ENCODE measurements around the gene MTCH1. TPM values are rescaled to one million over a fixed set of nuclear protein-coding genes. Genes with fewer than 3 reads are reported as not detected.
A peak's percentile ranks its signal among the peaks of the same experiment; 100 is the strongest.

MTCH1 gene
- total and polyA plus RNA-seq, 9 of the 15 experiments (the other 6 are each of a cell fraction or from before 2014, with no cell fraction given), result 7.9 to 161 (median 118) TPM

DNA sequence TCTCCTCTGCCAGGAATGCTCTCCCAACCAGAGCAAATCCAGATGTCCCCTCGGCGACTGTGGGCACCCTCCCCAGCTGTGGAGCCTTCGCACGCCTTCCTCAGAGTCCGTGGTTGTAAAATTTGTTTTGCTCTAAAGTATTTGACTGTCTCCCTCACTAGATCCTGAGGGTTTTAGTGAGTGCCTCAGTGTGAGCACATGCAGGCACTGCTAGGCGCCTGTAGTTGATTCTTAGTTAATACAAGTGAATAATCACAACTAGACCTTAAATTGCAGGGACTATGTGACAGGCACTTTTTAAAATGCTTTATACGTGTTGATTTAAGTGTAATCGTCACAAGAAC, 680 bp upstream of the MTCH1 start:
- in situ Hi-C loops (cut with MboI) (no loop called here), intact Hi-C loops (cut with micrococcal nuclease) (loop anchor here (5.0 kb wide), 1 partner anchor 99 kb away; the partner anchor contains the start of gene C6orf89)
- H3K27ac ChIP-seq (ENCODE audit: extremely low read depth, low read depth, low read length), result peak overlapping the region; percentile 84
- ChIA-PET POLR2A (interaction anchor here (0.6 to 2.5 kb wide), 13 partner anchors 9 to 564 kb away, joined by 3 to 6 read pairs (median 3); partner anchors contain the start of genes PI16 and PPIL1), CTCF (ENCODE audit: low intra/inter-chr PET ratio) (no interaction called here)
- H3K4me3 ChIP-seq, result peak overlapping the region; percentile 95
- H3K79me2 ChIP-seq (ENCODE audit: control insufficient read depth, insufficient read depth, low read length), result peaks cover 51% of the 10 kb centered on the region
- H2AFZ ChIP-seq (ENCODE audit: low read depth, low read length), result peak overlapping the region; percentile 86
- H4K20me1 ChIP-seq (replicated peaks; ENCODE audit: control insufficient read depth, insufficient read depth, low read length), result peaks cover 23% of the 10 kb centered on the region
- peak in 1 of 4 experiments; percentile 37 for DNase-seq (ENCODE audit: extremely low read depth in 1 of 4, low spot score in 3 of 4)
- H3K9me1 ChIP-seq (ENCODE audit: control insufficient read depth, insufficient read depth, low read length), result peaks cover 7% of the 10 kb centered on the region
- ATAC-seq, result peak; percentile 32
- peaks cover 0 to 2% of the 10 kb centered on the region in 2 experiments; a peak in 2 of 5 replicates for H3K27me3 ChIP-seq (ENCODE audit: control insufficient read depth in 2 of 2, insufficient read depth in 2 of 2, low read length in 2 of 2)
- H3K9me3 ChIP-seq (replicated peaks; ENCODE audit: control insufficient read depth, insufficient read depth, low read depth, low read length), result no peaks in the 10 kb centered on the region; the same call in 1 of the 2 replicates
- peak overlapping the region; percentile 84 to 99 for H3K9ac ChIP-seq (ENCODE audit: insufficient read depth in 1 of 2, low read depth in 2 of 2, low read length in 2 of 2)
- H3K36me3 ChIP-seq (ENCODE audit: control insufficient read depth, insufficient read depth, low read length), result peaks cover 23% of the 10 kb centered on the region
- 2% methylated on average over 8 of the region's 8 CpGs for WGBS (ENCODE audit: insufficient coverage, low coverage, missing lambda C conversion rate)
- peaks cover 25 to 26% of the 10 kb centered on the region in 2 experiments for H3K4me1 ChIP-seq (replicated peaks in 1 of 2; ENCODE audit: control insufficient read depth in 2 of 2, insufficient read depth in 2 of 2, low read length in 2 of 2)
- BruUV-seq (replicated peaks), result no TSS peak
- peak; percentile 71 for FAIRE-seq
- H3K4me2 ChIP-seq (ENCODE audit: insufficient read depth, low read length), result peak overlapping the region; percentile 94
- TF ChIP-seq TARDBP (IDR thresholded peaks at IDR 0.05), result 0 out of 2 replicates have a peak, but pooled peaks have one; percentile 18
- 0 out of 2 replicates have a peak, but pooled peaks have one; percentile 17 for TF ChIP-seq ZNF586 (CRISPR knock-in tag; conservative IDR thresholded peaks at IDR 0.05)
- TF ChIP-seq, protein P1, sequence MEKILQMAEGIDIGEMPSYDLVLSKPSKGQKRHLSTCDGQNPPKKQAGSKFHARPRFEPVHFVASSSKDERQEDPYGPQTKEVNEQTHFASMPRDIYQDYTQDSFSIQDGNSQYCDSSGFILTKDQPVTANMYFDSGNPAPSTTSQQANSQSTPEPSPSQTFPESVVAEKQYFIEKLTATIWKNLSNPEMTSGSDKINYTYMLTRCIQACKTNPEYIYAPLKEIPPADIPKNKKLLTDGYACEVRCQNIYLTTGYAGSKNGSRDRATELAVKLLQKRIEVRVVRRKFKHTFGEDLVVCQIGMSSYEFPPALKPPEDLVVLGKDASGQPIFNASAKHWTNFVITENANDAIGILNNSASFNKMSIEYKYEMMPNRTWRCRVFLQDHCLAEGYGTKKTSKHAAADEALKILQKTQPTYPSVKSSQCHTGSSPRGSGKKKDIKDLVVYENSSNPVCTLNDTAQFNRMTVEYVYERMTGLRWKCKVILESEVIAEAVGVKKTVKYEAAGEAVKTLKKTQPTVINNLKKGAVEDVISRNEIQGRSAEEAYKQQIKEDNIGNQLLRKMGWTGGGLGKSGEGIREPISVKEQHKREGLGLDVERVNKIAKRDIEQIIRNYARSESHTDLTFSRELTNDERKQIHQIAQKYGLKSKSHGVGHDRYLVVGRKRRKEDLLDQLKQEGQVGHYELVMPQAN (IDR thresholded peaks at IDR 0.05; ENCODE audit: borderline replicate concordance), result peak; percentile 27; the same call in 1 of the 2 replicates
- TF ChIP-seq LCOR (CRISPR knock-in tag; IDR thresholded peaks at IDR 0.05), result 0 out of 2 replicates have a peak, but pooled peaks have one; percentile 51
- TF ChIP-seq NBN (IDR thresholded peaks at IDR 0.05; ENCODE audit: low read depth), result 0 out of 2 replicates have a peak, but pooled peaks have one; percentile 22
- TF ChIP-seq, protein P2, sequence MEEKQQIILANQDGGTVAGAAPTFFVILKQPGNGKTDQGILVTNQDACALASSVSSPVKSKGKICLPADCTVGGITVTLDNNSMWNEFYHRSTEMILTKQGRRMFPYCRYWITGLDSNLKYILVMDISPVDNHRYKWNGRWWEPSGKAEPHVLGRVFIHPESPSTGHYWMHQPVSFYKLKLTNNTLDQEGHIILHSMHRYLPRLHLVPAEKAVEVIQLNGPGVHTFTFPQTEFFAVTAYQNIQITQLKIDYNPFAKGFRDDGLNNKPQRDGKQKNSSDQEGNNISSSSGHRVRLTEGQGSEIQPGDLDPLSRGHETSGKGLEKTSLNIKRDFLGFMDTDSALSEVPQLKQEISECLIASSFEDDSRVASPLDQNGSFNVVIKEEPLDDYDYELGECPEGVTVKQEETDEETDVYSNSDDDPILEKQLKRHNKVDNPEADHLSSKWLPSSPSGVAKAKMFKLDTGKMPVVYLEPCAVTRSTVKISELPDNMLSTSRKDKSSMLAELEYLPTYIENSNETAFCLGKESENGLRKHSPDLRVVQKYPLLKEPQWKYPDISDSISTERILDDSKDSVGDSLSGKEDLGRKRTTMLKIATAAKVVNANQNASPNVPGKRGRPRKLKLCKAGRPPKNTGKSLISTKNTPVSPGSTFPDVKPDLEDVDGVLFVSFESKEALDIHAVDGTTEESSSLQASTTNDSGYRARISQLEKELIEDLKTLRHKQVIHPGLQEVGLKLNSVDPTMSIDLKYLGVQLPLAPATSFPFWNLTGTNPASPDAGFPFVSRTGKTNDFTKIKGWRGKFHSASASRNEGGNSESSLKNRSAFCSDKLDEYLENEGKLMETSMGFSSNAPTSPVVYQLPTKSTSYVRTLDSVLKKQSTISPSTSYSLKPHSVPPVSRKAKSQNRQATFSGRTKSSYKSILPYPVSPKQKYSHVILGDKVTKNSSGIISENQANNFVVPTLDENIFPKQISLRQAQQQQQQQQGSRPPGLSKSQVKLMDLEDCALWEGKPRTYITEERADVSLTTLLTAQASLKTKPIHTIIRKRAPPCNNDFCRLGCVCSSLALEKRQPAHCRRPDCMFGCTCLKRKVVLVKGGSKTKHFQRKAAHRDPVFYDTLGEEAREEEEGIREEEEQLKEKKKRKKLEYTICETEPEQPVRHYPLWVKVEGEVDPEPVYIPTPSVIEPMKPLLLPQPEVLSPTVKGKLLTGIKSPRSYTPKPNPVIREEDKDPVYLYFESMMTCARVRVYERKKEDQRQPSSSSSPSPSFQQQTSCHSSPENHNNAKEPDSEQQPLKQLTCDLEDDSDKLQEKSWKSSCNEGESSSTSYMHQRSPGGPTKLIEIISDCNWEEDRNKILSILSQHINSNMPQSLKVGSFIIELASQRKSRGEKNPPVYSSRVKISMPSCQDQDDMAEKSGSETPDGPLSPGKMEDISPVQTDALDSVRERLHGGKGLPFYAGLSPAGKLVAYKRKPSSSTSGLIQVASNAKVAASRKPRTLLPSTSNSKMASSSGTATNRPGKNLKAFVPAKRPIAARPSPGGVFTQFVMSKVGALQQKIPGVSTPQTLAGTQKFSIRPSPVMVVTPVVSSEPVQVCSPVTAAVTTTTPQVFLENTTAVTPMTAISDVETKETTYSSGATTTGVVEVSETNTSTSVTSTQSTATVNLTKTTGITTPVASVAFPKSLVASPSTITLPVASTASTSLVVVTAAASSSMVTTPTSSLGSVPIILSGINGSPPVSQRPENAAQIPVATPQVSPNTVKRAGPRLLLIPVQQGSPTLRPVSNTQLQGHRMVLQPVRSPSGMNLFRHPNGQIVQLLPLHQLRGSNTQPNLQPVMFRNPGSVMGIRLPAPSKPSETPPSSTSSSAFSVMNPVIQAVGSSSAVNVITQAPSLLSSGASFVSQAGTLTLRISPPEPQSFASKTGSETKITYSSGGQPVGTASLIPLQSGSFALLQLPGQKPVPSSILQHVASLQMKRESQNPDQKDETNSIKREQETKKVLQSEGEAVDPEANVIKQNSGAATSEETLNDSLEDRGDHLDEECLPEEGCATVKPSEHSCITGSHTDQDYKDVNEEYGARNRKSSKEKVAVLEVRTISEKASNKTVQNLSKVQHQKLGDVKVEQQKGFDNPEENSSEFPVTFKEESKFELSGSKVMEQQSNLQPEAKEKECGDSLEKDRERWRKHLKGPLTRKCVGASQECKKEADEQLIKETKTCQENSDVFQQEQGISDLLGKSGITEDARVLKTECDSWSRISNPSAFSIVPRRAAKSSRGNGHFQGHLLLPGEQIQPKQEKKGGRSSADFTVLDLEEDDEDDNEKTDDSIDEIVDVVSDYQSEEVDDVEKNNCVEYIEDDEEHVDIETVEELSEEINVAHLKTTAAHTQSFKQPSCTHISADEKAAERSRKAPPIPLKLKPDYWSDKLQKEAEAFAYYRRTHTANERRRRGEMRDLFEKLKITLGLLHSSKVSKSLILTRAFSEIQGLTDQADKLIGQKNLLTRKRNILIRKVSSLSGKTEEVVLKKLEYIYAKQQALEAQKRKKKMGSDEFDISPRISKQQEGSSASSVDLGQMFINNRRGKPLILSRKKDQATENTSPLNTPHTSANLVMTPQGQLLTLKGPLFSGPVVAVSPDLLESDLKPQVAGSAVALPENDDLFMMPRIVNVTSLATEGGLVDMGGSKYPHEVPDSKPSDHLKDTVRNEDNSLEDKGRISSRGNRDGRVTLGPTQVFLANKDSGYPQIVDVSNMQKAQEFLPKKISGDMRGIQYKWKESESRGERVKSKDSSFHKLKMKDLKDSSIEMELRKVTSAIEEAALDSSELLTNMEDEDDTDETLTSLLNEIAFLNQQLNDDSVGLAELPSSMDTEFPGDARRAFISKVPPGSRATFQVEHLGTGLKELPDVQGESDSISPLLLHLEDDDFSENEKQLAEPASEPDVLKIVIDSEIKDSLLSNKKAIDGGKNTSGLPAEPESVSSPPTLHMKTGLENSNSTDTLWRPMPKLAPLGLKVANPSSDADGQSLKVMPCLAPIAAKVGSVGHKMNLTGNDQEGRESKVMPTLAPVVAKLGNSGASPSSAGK (IDR thresholded peaks at IDR 0.05), result peak; percentile 31; the same call in 1 of the 2 replicates
- TF ChIP-seq ZNF239 (CRISPR knock-in tag; IDR thresholded peaks at IDR 0.05), result no peak
